ENCODE measurements around the gene BCAS1. TPM values are rescaled to one million over a fixed set of nuclear protein-coding genes. Genes with fewer than 3 reads are reported as not detected.

The BCAS1 gene
- total RNA-seq, 1 experiment from 2014 or later: 0.17 TPM

- no peak overlapping the region for H3K27ac ChIP-seq (ENCODE audit: low read depth, low read length)
- H3K27me3 ChIP-seq (ENCODE audit: insufficient read depth, low read length): no peaks in the 10 kb centered on the region
- H3K4me1 ChIP-seq (ENCODE audit: control insufficient read depth in 1 of 2, insufficient read depth in 2 of 2, low read length in 2 of 2): peaks cover 0 to 22% of the 10 kb centered on the region in 2 experiments; a peak in 2 of 4 replicates
- no peak overlapping the region for H3K4me3 ChIP-seq (replicated peaks in 1 of 2; ENCODE audit: low read depth in 1 of 2, low read length in 2 of 2)
- TF ChIP-seq CEBPB (IDR thresholded peaks at IDR 0.05; ENCODE audit: low read depth): no peak
- TF ChIP-seq TCF7L2 (IDR thresholded peaks at IDR 0.05; ENCODE audit: borderline replicate concordance, extremely low read depth, insufficient read depth, insufficient read length): no peak
- TF ChIP-seq RAD21 (IDR thresholded peaks at IDR 0.05; ENCODE audit: low read depth): no peak
- TF ChIP-seq REST (IDR thresholded peaks at IDR 0.05; ENCODE audit: low read depth): no peak
- TF ChIP-seq, protein P1, sequence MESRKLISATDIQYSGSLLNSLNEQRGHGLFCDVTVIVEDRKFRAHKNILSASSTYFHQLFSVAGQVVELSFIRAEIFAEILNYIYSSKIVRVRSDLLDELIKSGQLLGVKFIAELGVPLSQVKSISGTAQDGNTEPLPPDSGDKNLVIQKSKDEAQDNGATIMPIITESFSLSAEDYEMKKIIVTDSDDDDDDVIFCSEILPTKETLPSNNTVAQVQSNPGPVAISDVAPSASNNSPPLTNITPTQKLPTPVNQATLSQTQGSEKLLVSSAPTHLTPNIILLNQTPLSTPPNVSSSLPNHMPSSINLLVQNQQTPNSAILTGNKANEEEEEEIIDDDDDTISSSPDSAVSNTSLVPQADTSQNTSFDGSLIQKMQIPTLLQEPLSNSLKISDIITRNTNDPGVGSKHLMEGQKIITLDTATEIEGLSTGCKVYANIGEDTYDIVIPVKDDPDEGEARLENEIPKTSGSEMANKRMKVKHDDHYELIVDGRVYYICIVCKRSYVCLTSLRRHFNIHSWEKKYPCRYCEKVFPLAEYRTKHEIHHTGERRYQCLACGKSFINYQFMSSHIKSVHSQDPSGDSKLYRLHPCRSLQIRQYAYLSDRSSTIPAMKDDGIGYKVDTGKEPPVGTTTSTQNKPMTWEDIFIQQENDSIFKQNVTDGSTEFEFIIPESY (IDR thresholded peaks at IDR 0.05; ENCODE audit: extremely low read depth, insufficient replicate concordance, low read length): no peak
- TF ChIP-seq ZNF274 (IDR thresholded peaks at IDR 0.05; ENCODE audit: low read depth, low read length): no peak
- TF ChIP-seq YY1 (IDR thresholded peaks at IDR 0.05; ENCODE audit: extremely low read depth, insufficient replicate concordance, low read depth, low read length): no peak
- no peak for TF ChIP-seq JUND (IDR thresholded peaks at IDR 0.05)
- TF ChIP-seq EZH2phosphoT487 (IDR thresholded peaks at IDR 0.05; ENCODE audit: borderline replicate concordance): no peak
- TF ChIP-seq POLR2A (IDR thresholded peaks at IDR 0.05; ENCODE audit: borderline replicate concordance, extremely low read depth, insufficient read depth, insufficient read length): no peak
- no peak for TF ChIP-seq FOSL1 (IDR thresholded peaks at IDR 0.05; ENCODE audit: low read depth)
- no peak for TF ChIP-seq ZFX (IDR thresholded peaks at IDR 0.05)
- TF ChIP-seq, protein P2, sequence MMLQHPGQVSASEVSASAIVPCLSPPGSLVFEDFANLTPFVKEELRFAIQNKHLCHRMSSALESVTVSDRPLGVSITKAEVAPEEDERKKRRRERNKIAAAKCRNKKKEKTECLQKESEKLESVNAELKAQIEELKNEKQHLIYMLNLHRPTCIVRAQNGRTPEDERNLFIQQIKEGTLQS (IDR thresholded peaks at IDR 0.05): no peak
- TF ChIP-seq ELF1 (IDR thresholded peaks at IDR 0.05; ENCODE audit: borderline replicate concordance, low read depth): no peak
- TF ChIP-seq CBX3 (IDR thresholded peaks at IDR 0.05; ENCODE audit: low read depth): no peak
- no peak for TF ChIP-seq EGR1 (IDR thresholded peaks at IDR 0.05; ENCODE audit: low read depth)
- TF ChIP-seq, protein P3, sequence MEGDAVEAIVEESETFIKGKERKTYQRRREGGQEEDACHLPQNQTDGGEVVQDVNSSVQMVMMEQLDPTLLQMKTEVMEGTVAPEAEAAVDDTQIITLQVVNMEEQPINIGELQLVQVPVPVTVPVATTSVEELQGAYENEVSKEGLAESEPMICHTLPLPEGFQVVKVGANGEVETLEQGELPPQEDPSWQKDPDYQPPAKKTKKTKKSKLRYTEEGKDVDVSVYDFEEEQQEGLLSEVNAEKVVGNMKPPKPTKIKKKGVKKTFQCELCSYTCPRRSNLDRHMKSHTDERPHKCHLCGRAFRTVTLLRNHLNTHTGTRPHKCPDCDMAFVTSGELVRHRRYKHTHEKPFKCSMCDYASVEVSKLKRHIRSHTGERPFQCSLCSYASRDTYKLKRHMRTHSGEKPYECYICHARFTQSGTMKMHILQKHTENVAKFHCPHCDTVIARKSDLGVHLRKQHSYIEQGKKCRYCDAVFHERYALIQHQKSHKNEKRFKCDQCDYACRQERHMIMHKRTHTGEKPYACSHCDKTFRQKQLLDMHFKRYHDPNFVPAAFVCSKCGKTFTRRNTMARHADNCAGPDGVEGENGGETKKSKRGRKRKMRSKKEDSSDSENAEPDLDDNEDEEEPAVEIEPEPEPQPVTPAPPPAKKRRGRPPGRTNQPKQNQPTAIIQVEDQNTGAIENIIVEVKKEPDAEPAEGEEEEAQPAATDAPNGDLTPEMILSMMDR (IDR thresholded peaks at IDR 0.05 in 2 of 3, conservative IDR thresholded peaks at IDR 0.05 in 1 of 3; ENCODE audit: borderline replicate concordance in 1 of 3, insufficient read depth in 1 of 3, low read depth in 2 of 3, low read length in 2 of 3): no peak
- no peak for TF ChIP-seq MAX (IDR thresholded peaks at IDR 0.05)
- no peak for TF ChIP-seq SRF (IDR thresholded peaks at IDR 0.05; ENCODE audit: low read depth)
- no peaks in the 10 kb centered on the region for H3K36me3 ChIP-seq (ENCODE audit: control insufficient read depth in 1 of 2, insufficient read depth in 2 of 2, low read length in 2 of 2)
- no peak overlapping the region for H2AFZ ChIP-seq (ENCODE audit: low read depth, low read length, poor library complexity, severe bottlenecking)
- CTCF ChIA-PET: interaction anchor here (1.0 kb wide), 1 partner anchor 386 kb away, joined by 6 read pairs; no protein-coding TSS in a partner anchor
- no peaks in the 10 kb centered on the region for H3K79me2 ChIP-seq (ENCODE audit: insufficient read depth, low read length)
- ATAC-seq (no peak), DNase-seq (ENCODE audit: low read depth, low spot score) (no peak)
- H4K20me1 ChIP-seq (ENCODE audit: insufficient read depth): no peaks in the 10 kb centered on the region
- POLR2A ChIA-PET: no interaction called here
- no peaks in the 10 kb centered on the region for H3K9me2 ChIP-seq (ENCODE audit: insufficient read depth)
- BruUV-seq (replicated peaks): no TSS peak
- no peak overlapping the region for H3K4me2 ChIP-seq (ENCODE audit: low read length)
- H3K9me3 ChIP-seq (ENCODE audit: control insufficient read depth in 1 of 2, insufficient read depth in 1 of 2, low read depth in 1 of 2, low read length in 2 of 2): no peaks in the 10 kb centered on the region
- no peak overlapping the region for H3K9ac ChIP-seq (ENCODE audit: low read length)
- RAD21 ChIA-PET (ENCODE audit: low non-redundant PET in 1 of 2, low total read pairs in 2 of 2, uncharacterized antibody in 2 of 2, unreplicated experiment in 2 of 2): no interaction called here
- intact Hi-C loops (cut with micrococcal nuclease): no loop called here
Measured at GRCh38 chr20:53937339-53937741, 133.1 kb downstream of the BCAS1 start.
